GM12864 (cell line): ENCODE measurements around the gene ATG2B.

ENCODE experiments used
- DNase-seq: peaks from one replicate; pipeline ENCODE4 v3.0.0-alpha.2; 2011; ENCODE audit warnings: low read depth
- H3K4me3 ChIP-seq: 2 replicates; pipeline ENCODE4 v1.5.1; 2011; ENCODE audit warnings: mild to moderate bottlenecking, low read depth, low read length, control low read depth
- CTCF ChIP-seq: IDR thresholded peaks from 2 replicates; pipeline ENCODE4 v1.5.1; 2011; ENCODE audit warnings: low read depth, mild to moderate bottlenecking, moderate library complexity, low read length, control low read depth, inconsistent platforms; ENCODE audit errors: missing control alignments

ATG2B gene

GRCh38 chr14:96383445-96383844, 20.3 kb upstream of the ATG2B start:
- TF ChIP-seq CTCF = no peak
- no peak for DNase-seq
- H3K4me3 ChIP-seq = no peak overlapping the region

GRCh38 chr14:96380735-96381134, 17.6 kb upstream of the ATG2B start:
- TF ChIP-seq CTCF = no peak
- H3K4me3 ChIP-seq = no peak overlapping the region
- peak; percentile 56 for DNase-seq

- H3K4me3 ChIP-seq = no peak overlapping the region
- TF ChIP-seq CTCF = no peak
- DNase-seq = no peak
Measured at GRCh38 chr14:96376093-96376492, 13.0 kb upstream of the ATG2B start.

GRCh38 chr14:96373538-96373937, 10.4 kb upstream of the ATG2B start:
- no peak for DNase-seq
- no peak overlapping the region for H3K4me3 ChIP-seq
- TF ChIP-seq CTCF = no peak

- no peak overlapping the region for H3K4me3 ChIP-seq
- no peak for DNase-seq
- no peak for TF ChIP-seq CTCF
Measured at GRCh38 chr14:96370528-96370927, 7.4 kb upstream of the ATG2B start.

- H3K4me3 ChIP-seq = no peak overlapping the region
- DNase-seq = no peak
- no peak for TF ChIP-seq CTCF
Measured at GRCh38 chr14:96368534-96368933, 5.4 kb upstream of the ATG2B start.

- DNase-seq = no peak
- H3K4me3 ChIP-seq = peak overlapping the region; percentile 68
- TF ChIP-seq CTCF = no peak
Measured at GRCh38 chr14:96364962-96365361, 1.8 kb upstream of the ATG2B start.
